ENCODE measurements around the gene PLEKHM3. TPM values are rescaled to one million over a fixed set of nuclear protein-coding genes. Genes with fewer than 3 reads are reported as not detected.

Gene PLEKHM3
- total and polyA plus RNA-seq, 2 of the 13 experiments (the other 11 are each of a cell fraction or from before 2014, with no cell fraction given), result 4.5 to 4.7 TPM

DNA sequence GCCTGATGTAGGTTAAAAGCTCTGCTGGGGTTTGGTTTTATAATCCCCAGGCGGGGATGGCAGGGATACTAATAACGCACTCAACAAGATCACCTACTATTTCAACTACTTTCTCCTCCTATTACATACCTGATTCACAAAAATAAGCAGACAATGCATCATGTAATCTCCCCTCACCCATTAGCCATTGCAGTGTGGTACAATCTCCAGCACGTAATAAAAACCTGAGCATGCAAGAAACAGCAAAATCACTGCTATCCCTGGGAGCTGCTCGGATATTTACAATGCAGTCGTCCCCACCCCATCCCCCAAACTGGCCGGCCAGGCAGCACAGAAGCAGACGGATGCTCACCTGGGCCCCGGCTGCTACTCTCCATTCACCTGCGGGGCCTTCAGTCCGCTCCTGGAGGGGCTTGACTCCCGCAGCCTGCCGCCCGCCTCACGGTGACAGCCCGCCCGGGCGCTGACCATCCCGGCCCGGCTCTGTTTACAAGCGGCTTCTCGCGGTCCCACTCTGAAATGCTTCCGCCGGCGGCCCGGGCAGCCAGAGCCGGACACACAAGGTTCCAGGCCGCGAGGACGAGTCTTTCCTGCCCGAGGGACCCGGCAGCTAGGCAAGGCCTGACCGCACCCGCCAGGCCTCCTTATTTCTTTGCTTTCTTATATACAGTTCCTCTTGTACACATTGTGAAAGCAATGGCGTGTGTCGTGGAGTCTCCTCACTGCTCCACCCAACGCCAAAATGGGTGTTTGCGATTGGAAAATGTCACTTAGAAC lies at the start of gene PLEKHM3 (continued):
- TF ChIP-seq MTA3 (CRISPR knock-in tag; IDR thresholded peaks at IDR 0.05) (no peak), ZNF331 (CRISPR knock-in tag; IDR thresholded peaks at IDR 0.05) (peak; percentile 99), ZNF24 (IDR thresholded peaks at IDR 0.05) (0 out of 2 replicates have a peak, but pooled peaks have one; percentile 80), U2AF1 (optimal IDR thresholded peaks at IDR 0.05; ENCODE audit: low read depth, low read length) (peak; percentile 98), ZNF501 (CRISPR knock-in tag; IDR thresholded peaks at IDR 0.05) (peak; percentile 100), THAP11 (CRISPR knock-in tag; IDR thresholded peaks at IDR 0.05) (peak; percentile 94), NR2C2 (CRISPR knock-in tag; IDR thresholded peaks at IDR 0.05; ENCODE audit: borderline replicate concordance) (peak; percentile 88), PAF1 (CRISPR knock-in tag; IDR thresholded peaks at IDR 0.05) (no peak), ATM (IDR thresholded peaks at IDR 0.05; ENCODE audit: borderline replicate concordance) (no peak), ZNF30 (CRISPR knock-in tag; IDR thresholded peaks at IDR 0.05) (no peak), ZNF737 (CRISPR knock-in tag; IDR thresholded peaks at IDR 0.05; ENCODE audit: borderline replicate concordance) (0 out of 2 replicates have a peak, but pooled peaks have one; percentile 60), SRSF9 (IDR thresholded peaks at IDR 0.05; ENCODE audit: borderline replicate concordance, insufficient read depth, low read depth, low read length, poor library complexity, severe bottlenecking) (no peak), SP1 (IDR thresholded peaks at IDR 0.05) (no peak), SP1 (CRISPR knock-in tag; IDR thresholded peaks at IDR 0.05) (peak; percentile 86), ZNF317 (CRISPR knock-in tag; IDR thresholded peaks at IDR 0.05) (peak; percentile 93), JUN (CRISPR knock-in tag; IDR thresholded peaks at IDR 0.05) (peak; percentile 89), IRX3 (CRISPR knock-in tag; IDR thresholded peaks at IDR 0.05; ENCODE audit: borderline replicate concordance, low read depth) (peak; percentile 95; the same call in 1 of the 2 replicates), SAFB2 (CRISPR knock-in tag; IDR thresholded peaks at IDR 0.05; ENCODE audit: borderline replicate concordance, low read depth) (peak; percentile 95; the same call in 1 of the 2 replicates), CCAR2 (optimal IDR thresholded peaks at IDR 0.05; ENCODE audit: low read depth, low read length) (peak; percentile 94), REL (CRISPR knock-in tag; conservative IDR thresholded peaks at IDR 0.05) (no peak)
- TF ChIP-seq, protein P1, sequence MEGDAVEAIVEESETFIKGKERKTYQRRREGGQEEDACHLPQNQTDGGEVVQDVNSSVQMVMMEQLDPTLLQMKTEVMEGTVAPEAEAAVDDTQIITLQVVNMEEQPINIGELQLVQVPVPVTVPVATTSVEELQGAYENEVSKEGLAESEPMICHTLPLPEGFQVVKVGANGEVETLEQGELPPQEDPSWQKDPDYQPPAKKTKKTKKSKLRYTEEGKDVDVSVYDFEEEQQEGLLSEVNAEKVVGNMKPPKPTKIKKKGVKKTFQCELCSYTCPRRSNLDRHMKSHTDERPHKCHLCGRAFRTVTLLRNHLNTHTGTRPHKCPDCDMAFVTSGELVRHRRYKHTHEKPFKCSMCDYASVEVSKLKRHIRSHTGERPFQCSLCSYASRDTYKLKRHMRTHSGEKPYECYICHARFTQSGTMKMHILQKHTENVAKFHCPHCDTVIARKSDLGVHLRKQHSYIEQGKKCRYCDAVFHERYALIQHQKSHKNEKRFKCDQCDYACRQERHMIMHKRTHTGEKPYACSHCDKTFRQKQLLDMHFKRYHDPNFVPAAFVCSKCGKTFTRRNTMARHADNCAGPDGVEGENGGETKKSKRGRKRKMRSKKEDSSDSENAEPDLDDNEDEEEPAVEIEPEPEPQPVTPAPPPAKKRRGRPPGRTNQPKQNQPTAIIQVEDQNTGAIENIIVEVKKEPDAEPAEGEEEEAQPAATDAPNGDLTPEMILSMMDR (CRISPR knock-in tag; IDR thresholded peaks at IDR 0.05), result peak; percentile 45
- TF ChIP-seq, protein P2, sequence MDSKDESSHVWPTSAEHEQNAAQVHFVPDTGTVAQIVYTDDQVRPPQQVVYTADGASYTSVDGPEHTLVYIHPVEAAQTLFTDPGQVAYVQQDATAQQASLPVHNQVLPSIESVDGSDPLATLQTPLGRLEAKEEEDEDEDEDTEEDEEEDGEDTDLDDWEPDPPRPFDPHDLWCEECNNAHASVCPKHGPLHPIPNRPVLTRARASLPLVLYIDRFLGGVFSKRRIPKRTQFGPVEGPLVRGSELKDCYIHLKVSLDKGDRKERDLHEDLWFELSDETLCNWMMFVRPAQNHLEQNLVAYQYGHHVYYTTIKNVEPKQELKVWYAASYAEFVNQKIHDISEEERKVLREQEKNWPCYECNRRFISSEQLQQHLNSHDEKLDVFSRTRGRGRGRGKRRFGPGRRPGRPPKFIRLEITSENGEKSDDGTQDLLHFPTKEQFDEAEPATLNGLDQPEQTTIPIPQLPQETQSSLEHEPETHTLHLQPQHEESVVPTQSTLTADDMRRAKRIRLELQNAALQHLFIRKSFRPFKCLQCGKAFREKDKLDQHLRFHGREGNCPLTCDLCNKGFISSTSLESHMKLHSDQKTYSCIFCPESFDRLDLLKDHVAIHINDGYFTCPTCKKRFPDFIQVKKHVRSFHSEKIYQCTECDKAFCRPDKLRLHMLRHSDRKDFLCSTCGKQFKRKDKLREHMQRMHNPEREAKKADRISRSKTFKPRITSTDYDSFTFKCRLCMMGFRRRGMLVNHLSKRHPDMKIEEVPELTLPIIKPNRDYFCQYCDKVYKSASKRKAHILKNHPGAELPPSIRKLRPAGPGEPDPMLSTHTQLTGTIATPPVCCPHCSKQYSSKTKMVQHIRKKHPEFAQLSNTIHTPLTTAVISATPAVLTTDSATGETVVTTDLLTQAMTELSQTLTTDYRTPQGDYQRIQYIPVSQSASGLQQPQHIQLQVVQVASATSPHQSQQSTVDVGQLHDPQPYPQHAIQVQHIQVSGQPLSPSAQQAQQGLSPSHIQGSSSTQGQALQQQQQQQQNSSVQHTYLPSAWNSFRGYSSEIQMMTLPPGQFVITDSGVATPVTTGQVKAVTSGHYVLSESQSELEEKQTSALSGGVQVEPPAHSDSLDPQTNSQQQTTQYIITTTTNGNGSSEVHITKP (CRISPR knock-in tag; IDR thresholded peaks at IDR 0.05; ENCODE audit: low read depth), result peak; percentile 47; the same call in 1 of the 2 replicates
- TF ChIP-seq, protein P3, sequence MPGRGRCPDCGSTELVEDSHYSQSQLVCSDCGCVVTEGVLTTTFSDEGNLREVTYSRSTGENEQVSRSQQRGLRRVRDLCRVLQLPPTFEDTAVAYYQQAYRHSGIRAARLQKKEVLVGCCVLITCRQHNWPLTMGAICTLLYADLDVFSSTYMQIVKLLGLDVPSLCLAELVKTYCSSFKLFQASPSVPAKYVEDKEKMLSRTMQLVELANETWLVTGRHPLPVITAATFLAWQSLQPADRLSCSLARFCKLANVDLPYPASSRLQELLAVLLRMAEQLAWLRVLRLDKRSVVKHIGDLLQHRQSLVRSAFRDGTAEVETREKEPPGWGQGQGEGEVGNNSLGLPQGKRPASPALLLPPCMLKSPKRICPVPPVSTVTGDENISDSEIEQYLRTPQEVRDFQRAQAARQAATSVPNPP (CRISPR knock-in tag; IDR thresholded peaks at IDR 0.05), result peak; percentile 97
- TF ChIP-seq, protein P4, sequence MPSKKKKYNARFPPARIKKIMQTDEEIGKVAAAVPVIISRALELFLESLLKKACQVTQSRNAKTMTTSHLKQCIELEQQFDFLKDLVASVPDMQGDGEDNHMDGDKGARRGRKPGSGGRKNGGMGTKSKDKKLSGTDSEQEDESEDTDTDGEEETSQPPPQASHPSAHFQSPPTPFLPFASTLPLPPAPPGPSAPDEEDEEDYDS (CRISPR knock-in tag; IDR thresholded peaks at IDR 0.05), result peak; percentile 78; the same call in 1 of the 2 replicates

Data from HepG2 (cell line).